22Rv1 (cell line): Measurements from ENCODE around the gene DCDC2.
"Not testable (repeated sequence)": the region's sequence is repeated elsewhere in the genome, so short reads cannot be mapped to it uniquely, and the experiment has no call there.

ENCODE experiments used
- H3K27ac ChIP-seq: fragments of 450-650 bp; 2 replicates; pipeline ENCODE4 v1.5.1; 2017
- CTCF ChIP-seq: fragments of 450-650 bp; IDR thresholded peaks from 2 replicates; pipeline ENCODE4 v1.5.1; 2017; ENCODE audit warnings: mild to moderate bottlenecking
- ZFX ChIP-seq: fragments of 450-650 bp; IDR thresholded peaks from 2 replicates; pipeline ENCODE4 v1.6.1; 2017; ENCODE audit warnings: antibody characterized with exemption, borderline replicate concordance

DCDC2 gene

GRCh38 chr6:24249926-24250325 is 107.9 kb downstream of the DCDC2 start:
- H3K27ac ChIP-seq = no peak overlapping the region
- TF ChIP-seq ZFX = no peak

- H3K27ac ChIP-seq = no peak overlapping the region
- TF ChIP-seq ZFX (no peak), CTCF (no peak)
Observed at GRCh38 chr6:24245275-24245674, 112.6 kb downstream of the DCDC2 start.

- no peak for TF ChIP-seq ZFX
- TF ChIP-seq CTCF = no peak
- no peak overlapping the region for H3K27ac ChIP-seq
Observed at GRCh38 chr6:24242924-24243323, 114.9 kb downstream of the DCDC2 start.

GRCh38 chr6:24241779-24242178 is 116.1 kb downstream of the DCDC2 start:
- not testable (repeated sequence) for H3K27ac ChIP-seq

GRCh38 chr6:24240943-24241342 is 116.9 kb downstream of the DCDC2 start:
- H3K27ac ChIP-seq = no peak overlapping the region
- TF ChIP-seq ZFX (no peak), CTCF (no peak)

GRCh38 chr6:24240380-24240928 is 117.4 kb downstream of the DCDC2 start:
- H3K27ac ChIP-seq = no peak overlapping the region
- TF ChIP-seq CTCF (no peak), ZFX (no peak)

- H3K27ac ChIP-seq = no peak overlapping the region
- TF ChIP-seq CTCF (no peak), ZFX (no peak)
Observed at GRCh38 chr6:24238700-24239099, 119.2 kb downstream of the DCDC2 start.

GRCh38 chr6:24236779-24237178 is 121.1 kb downstream of the DCDC2 start:
- not testable (repeated sequence) for H3K27ac ChIP-seq

GRCh38 chr6:24233813-24234442 is 123.9 kb downstream of the DCDC2 start:
- H3K27ac ChIP-seq = no peak overlapping the region
- TF ChIP-seq CTCF (no peak), ZFX (no peak)
